HEK293 (cell line): ENCODE results near the gene DYNC1LI1.

Experiments
- CTCF ChIA-PET: fragments of 350-600 bp; formaldehyde crosslinking; extraction: SDS; loops from one replicate; lab custom pipeline; 2021; ENCODE audit warnings: antibody characterized with exemption; lab: Yijun Ruan, JAX
- POLR2A ChIA-PET: fragments of 300-600 bp; formaldehyde crosslinking; extraction: SDS; loops from one replicate; lab custom pipeline; 2020; ENCODE audit warnings: antibody characterized with exemption, inconsistent platforms; lab: Yijun Ruan, JAX
- H3K27ac ChIP-seq: fragments of 200-500 bp; sonication (Bioruptor generic); 2 replicates; pipeline ENCODE4 v1.5.1; 2014; ENCODE audit warnings: low read depth, low read length, control low read depth, inconsistent platforms; ENCODE audit errors: extremely low read depth
- H3K36me3 ChIP-seq, 2 experiments: fragments of 200-500 bp in 1 of 2; sonication (Bioruptor generic) in 1 of 2; 1 replicate in 1 of 2; 2 replicates in 1 of 2; pipeline ENCODE4 v1.5.1; 2014 to 2017; ENCODE audit warnings: inconsistent platforms in 2 of 2, low read length in 2 of 2; ENCODE audit not compliant: control insufficient read depth in 2 of 2, insufficient read depth in 1 of 2
- H3K4me1 ChIP-seq: fragments of 200-500 bp; sonication (Bioruptor generic); 2 replicates; pipeline ENCODE4 v1.5.1; 2014; ENCODE audit warnings: mild to moderate bottlenecking, low read length, inconsistent platforms; ENCODE audit not compliant: control insufficient read depth, insufficient read depth
- H3K4me3 ChIP-seq: 2 replicates; pipeline ENCODE4 v1.5.1; 2011; ENCODE audit warnings: low read depth, mild to moderate bottlenecking, control low read depth, low read length, moderate library complexity
- H3K9me3 ChIP-seq: fragments of 200-500 bp; sonication (Bioruptor generic); 2 replicates; pipeline ENCODE4 v1.5.1; 2014; ENCODE audit warnings: low read depth, low read length, inconsistent platforms; ENCODE audit not compliant: control insufficient read depth, insufficient read depth
- EGR2 ChIP-seq: fragments of 450-650 bp; formaldehyde crosslinking; IDR thresholded peaks from 2 replicates; pipeline ENCODE4 v1.5.1; 2016; ENCODE audit warnings: low read depth, missing biosample characterization, missing genetic modification characterization
- ELK4 ChIP-seq: IDR thresholded peaks from 2 replicates; pipeline ENCODE4 v1.6.1; 2011; ENCODE audit warnings: mild to moderate bottlenecking, low read depth, low read length, borderline replicate concordance
- PRDM1 ChIP-seq: fragments of 450-650 bp; formaldehyde crosslinking; IDR thresholded peaks from 2 replicates; pipeline ENCODE4; 2016; ENCODE audit warnings: missing biosample characterization, missing genetic modification characterization
- PRDM6 ChIP-seq: fragments of 450-650 bp; formaldehyde crosslinking; IDR thresholded peaks from 2 replicates; pipeline ENCODE4 v1.5.1; 2017; ENCODE audit warnings: missing biosample characterization, missing genetic modification characterization
- YY2 ChIP-seq: fragments of 450-650 bp; formaldehyde crosslinking; IDR thresholded peaks from 2 replicates; pipeline ENCODE4 v1.5.1; 2016; ENCODE audit warnings: missing biosample characterization, missing genetic modification characterization
- ZNF112 ChIP-seq: fragments of 450-650 bp; formaldehyde crosslinking; IDR thresholded peaks from 2 replicates; pipeline ENCODE4 v1.5.0; 2017; ENCODE audit warnings: missing biosample characterization, missing genetic modification characterization
- ZNF121 ChIP-seq: fragments of 450-650 bp; formaldehyde crosslinking; IDR thresholded peaks from 2 replicates; pipeline ENCODE4 v1.5.1; 2016; ENCODE audit warnings: missing biosample characterization, missing genetic modification characterization
- ZNF132 ChIP-seq: fragments of 450-650 bp; formaldehyde crosslinking; IDR thresholded peaks from 2 replicates; pipeline ENCODE4 v1.5.1; 2017; ENCODE audit warnings: missing biosample characterization, missing genetic modification characterization, borderline replicate concordance
- ZNF148 ChIP-seq: fragments of 450-650 bp; formaldehyde crosslinking; IDR thresholded peaks from 2 replicates; pipeline ENCODE4 v1.5.0; 2017; ENCODE audit warnings: missing biosample characterization, missing genetic modification characterization, borderline replicate concordance
- ZNF169 ChIP-seq: fragments of 450-650 bp; formaldehyde crosslinking; IDR thresholded peaks from 2 replicates; pipeline ENCODE4 v1.5.1; 2016; ENCODE audit warnings: missing biosample characterization, missing genetic modification characterization
- ZNF280C ChIP-seq: fragments of 450-650 bp; formaldehyde crosslinking; IDR thresholded peaks from 2 replicates; pipeline ENCODE4 v1.5.1; 2016; ENCODE audit warnings: missing biosample characterization, missing genetic modification characterization
- ZNF311 ChIP-seq: fragments of 450-650 bp; formaldehyde crosslinking; IDR thresholded peaks from 2 replicates; pipeline ENCODE4 v1.5.1; 2017; ENCODE audit warnings: missing biosample characterization, missing genetic modification characterization, borderline replicate concordance
- ZNF623 ChIP-seq: fragments of 450-650 bp; formaldehyde crosslinking; IDR thresholded peaks from 2 replicates; pipeline ENCODE4 v1.5.1; 2016; ENCODE audit warnings: missing biosample characterization, missing genetic modification characterization
- ZNF658 ChIP-seq: fragments of 450-650 bp; formaldehyde crosslinking; IDR thresholded peaks from 2 replicates; pipeline ENCODE4; 2016; ENCODE audit warnings: missing biosample characterization, missing genetic modification characterization
- ZNF701 ChIP-seq: fragments of 450-650 bp; formaldehyde crosslinking; IDR thresholded peaks from 2 replicates; pipeline ENCODE4 v1.5.1; 2016; ENCODE audit warnings: missing biosample characterization, missing genetic modification characterization
- ZNF707 ChIP-seq: fragments of 450-650 bp; formaldehyde crosslinking; IDR thresholded peaks from 2 replicates; pipeline ENCODE4 v1.5.1; 2016; ENCODE audit warnings: missing biosample characterization, missing genetic modification characterization

Gene DYNC1LI1

GRCh38 chr3:32498992-32499391 lies 71.7 kb downstream of the DYNC1LI1 start:
- Histone ChIP-seq H3K9me3 (no peaks in the 10 kb centered on the region), H3K36me3 (no peaks in the 10 kb centered on the region)
- CTCF ChIA-PET: interaction anchor here (2.0 kb wide), 1 partner anchor 31 kb away, joined by 5 read pairs; no protein-coding TSS in a partner anchor
- TF ChIP-seq ZNF112 (no peak), ZNF658 (tag by site-specific recombination) (no peak), ZNF280C (tag by site-specific recombination) (no peak), ZNF623 (tag by site-specific recombination) (no peak), ELK4 (no peak), ZNF121 (tag by site-specific recombination) (no peak), ZNF707 (tag by site-specific recombination) (no peak), ZNF701 (tag by site-specific recombination) (no peak), ZNF148 (no peak), YY2 (tag by site-specific recombination) (no peak)
- TF ChIP-seq, all 188 proteins: peak for 0
- H3K4me3 ChIP-seq: no peak overlapping the region
- POLR2A ChIA-PET: no interaction called here
- H3K27ac ChIP-seq: no peak overlapping the region
- peaks cover 4% of the 10 kb centered on the region; the same call in 1 of the 2 replicates for H3K4me1 ChIP-seq

- H3K36me3 ChIP-seq: no peaks in the 10 kb centered on the region
- CTCF ChIA-PET: interaction anchor here (0.6 to 2.0 kb wide), 3 partner anchors 30 to 921 kb away, joined by 3 to 5 read pairs (median 4); no protein-coding TSS in a partner anchor
- POLR2A ChIA-PET: interaction anchor here (0.7 kb wide), 1 partner anchor 321 kb away, joined by 3 read pairs; no protein-coding TSS in a partner anchor
Measured at GRCh38 chr3:32498252-32498651, 72.4 kb downstream of the DYNC1LI1 start.

More at GRCh38 chr3:32498252-32498651, 72.4 kb downstream of the DYNC1LI1 start:
- Histone ChIP-seq H3K4me3 (no peak overlapping the region), H3K27ac (no peak overlapping the region), H3K9me3 (no peaks in the 10 kb centered on the region), H3K4me1 (peaks cover 4% of the 10 kb centered on the region; the same call in 1 of the 2 replicates)
- TF ChIP-seq PRDM1 (tag by site-specific recombination): no peak
- TF ChIP-seq ZNF132 (tag by site-specific recombination): no peak
- TF ChIP-seq ZNF311 (tag by site-specific recombination): no peak
- 0 out of 2 replicates have a peak, but pooled peaks have one; percentile 14 for TF ChIP-seq EGR2 (tag by site-specific recombination)
- no peak for TF ChIP-seq ZNF169
- peak; percentile 36 for TF ChIP-seq PRDM6 (tag by site-specific recombination)
